Measurements from ENCODE around the gene GDPD5.

Gene GDPD5

DNA sequence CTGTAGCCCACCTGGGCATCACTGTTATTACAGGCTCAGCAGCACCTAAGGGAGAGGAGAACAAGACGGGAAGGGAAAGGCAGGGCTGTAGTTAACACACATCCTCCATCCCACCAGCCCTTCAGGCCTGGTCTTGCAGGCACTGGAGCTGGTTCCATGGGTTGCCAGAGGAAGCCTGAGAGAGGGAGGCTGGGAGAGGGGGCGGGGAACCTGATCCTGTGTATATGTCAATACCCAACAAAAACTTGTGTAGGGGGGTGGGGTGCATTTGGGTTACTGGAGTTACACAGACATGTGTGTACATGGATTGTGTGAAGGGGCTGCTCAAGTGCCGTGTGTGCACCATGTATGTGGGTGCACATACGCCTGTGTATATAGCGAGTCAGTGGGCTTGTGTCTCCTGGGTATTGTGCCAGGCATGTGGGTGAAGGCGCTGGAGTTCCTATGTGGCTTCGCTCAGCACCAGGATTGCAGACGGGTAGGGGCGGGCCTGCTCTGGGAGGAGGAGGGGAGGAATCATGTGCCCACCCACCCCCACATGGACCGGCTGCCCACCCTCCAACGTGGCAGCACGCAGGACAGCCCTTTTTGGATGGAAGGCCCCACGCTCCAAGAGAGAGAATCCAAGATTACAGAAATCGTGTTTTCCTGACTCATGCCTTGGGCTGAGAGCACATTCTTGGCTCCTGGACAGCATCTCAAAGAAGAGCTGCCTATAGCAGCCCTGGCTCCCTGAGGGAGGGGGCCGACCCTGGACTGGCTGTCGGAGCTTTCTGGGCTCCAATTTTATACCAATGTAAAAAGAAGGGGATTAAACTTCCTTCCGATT, 32.1 kb upstream of the GDPD5 start:
- DNase-seq = no peak

DNA sequence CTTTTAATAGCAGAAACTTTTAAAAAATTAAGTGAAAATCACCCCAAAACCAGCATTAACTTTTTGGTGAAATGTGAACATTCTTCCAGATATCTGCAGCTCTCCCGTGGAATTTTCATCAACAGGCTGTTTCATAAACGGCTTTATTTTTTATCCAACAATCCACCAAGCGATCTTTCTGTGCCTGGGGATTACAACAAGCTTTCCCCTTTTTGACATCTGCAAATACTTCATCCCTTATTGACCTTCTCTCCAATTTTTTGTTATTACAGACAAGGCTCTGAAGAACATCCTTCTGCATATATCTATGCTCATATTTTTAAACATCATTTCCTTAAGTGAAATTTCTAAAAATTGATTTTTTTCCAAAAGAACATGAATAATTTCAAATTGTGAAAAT, 30.5 kb upstream of the GDPD5 start:
- no peak for DNase-seq

DNA sequence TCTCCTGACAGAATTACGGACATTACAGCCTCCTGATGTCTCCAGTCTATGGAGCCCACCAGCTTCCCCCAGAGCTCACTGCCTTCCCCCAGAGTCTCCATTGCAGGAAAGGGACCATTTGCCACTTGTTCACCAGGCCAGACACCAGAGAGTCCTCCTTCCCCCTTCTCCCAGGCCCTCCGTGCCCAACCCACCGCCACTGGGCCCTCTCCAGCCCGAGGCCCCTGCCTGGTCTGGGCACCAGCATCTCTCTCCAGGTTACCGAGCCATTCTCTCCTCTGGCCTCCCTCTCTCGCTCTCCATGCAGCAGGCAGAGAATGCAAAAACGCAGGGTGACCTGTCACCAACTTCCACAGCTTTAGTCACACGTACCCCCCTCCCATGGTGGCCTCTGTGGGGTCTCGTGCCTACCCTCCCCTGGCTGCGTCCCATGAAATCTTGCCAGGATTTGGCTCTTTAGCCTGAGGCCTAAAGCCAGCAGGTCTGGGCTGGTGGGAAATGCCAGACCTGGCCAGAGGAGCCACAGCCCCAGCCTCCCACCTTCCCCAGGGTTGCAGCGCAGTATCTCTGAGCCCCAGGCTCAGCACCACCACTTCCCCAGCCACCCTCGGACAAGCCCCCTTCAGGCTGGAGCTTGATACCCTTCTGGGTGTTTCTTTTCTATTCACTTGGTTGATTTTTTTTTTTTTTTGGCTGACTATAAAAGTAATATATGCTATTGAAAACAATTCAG, 29.5 kb upstream of the GDPD5 start:
- no peak for DNase-seq

DNA sequence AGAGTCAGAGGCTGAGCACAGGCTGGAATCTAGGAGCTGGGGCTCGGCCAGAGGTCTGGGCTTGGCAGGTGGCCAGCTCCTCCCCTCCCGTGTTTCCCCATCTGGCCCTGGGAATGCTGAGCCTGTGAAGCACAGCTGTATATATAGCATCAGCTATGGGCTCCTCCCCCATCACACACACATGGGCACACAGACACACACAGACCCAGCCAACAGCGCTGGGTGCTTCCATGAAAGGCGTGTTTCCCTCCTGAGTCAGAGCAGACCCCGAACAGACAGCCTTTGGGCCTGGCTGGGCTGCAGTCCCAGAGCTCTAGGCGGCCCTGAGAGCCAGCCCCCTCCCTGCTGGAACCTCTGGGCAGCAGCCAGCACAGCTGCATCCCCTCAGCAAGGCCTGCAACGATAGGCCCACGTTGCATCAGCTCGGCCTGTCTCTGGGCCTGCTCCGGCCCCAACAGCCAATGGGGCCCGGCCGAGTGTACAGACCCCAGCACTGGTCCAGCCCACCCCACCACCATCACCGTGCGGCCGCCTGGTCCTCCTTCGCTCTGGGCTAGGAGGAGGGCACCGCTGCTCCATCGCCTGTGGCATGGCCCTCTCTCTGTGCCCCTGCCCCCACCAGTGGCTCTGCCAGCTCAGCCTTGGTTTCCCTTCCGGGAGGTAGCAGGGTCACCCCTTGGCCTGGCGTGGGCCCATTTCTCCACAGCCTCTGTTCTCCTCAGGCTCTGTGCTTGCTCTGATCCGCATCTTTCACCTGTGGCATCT, 28.7 kb upstream of the GDPD5 start:
- DNase-seq = no peak

DNA sequence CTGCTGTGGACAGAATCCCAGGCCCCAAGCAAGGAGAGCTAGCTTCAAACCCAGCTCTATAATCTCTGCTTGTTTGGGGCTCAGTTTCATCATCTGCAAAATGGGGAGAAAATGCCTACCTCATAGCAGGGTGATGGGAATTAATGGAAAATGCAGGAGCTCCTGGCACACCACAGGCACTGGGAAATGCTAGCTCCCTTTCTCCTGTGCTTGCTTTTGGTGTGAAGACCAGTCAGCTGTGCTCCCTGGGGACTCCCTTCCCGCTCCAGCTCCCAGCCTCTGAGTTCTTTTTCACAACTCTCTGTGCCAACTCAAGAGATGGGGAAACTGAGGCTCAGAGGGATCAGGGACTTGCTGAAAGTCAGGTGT, 28.1 kb upstream of the GDPD5 start:
- DNase-seq = no peak

DNA sequence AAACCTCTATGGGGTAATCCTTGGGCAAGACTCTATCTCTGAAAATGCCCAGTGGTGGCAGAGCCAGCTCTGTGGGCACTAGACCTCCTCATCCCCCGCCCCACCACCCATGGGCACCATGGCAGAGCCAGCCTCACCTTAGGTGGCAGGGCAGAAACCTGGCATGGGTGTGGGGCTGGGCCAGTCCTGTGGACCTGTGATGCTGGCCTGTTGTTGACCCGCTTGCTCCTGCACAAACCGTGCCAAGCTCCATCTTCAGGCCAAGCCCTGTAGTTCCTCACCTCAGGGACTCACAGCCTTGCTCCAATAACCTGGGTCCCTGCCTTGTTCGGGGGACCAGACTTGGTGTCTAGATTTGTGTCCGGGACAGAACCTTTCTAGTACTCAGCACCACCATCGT, 27.4 kb upstream of the GDPD5 start:
- no peak for DNase-seq

DNA sequence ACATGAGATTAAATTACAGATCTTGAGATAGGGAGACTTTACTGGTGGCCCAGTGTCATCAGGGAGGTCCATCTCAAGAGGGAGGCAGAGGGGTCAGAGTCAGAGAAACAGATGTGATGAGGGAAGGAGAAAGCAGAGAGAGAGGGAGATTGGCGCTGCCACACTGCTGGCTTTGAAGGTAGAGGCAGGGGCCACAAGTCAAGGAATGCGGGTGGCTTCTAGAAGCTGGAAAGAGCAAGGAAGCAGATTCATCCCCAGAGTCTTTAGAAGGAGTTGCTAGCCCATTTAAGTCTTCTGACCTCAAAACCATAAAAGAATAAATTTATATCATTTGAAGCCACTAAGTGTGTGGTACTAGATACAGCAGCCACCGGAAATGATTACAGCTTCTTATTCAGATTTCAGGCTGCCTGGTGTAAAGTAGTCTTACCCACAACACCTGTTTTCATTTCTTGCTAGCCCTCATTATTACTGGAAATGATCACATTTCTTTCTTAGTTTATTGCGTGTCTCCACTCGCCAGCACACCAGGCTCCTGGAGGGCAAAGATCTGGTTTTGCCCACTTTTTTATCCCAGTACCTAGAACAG, 23.7 kb upstream of the GDPD5 start:
- no peak for DNase-seq

DNA sequence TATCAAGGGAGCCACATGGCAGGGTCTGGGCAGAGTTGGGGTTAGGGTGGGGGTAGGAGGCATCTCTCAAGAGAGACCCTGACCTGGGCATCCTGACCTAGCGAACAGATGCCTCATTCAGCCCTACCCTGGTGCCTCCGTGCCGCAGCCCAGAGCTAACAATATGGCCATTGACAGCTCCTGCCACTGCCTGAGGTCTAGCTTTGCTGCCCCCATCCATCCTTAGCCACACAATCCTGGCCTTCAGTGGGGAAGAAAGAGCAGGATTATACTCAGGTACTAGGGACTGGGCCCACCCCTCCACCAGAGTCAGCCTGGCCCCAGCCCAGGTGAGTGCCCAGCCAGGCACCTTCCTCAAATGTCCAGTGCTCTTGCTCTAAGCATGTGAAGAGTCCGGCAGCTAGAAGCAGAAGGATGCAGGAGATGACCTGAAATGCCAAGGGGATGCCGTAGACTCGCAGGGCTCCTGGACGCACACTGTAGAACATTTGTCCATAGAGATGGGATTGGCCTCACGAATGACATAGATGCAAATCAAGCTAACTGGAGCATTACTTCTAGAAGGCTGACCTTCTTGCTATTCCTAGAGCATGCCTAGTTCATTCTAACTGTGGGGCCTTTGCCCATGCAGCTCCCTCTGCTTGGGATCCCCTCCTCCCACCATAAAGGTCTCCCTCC, 23.0 kb upstream of the GDPD5 start:
- DNase-seq = no peak

DNA sequence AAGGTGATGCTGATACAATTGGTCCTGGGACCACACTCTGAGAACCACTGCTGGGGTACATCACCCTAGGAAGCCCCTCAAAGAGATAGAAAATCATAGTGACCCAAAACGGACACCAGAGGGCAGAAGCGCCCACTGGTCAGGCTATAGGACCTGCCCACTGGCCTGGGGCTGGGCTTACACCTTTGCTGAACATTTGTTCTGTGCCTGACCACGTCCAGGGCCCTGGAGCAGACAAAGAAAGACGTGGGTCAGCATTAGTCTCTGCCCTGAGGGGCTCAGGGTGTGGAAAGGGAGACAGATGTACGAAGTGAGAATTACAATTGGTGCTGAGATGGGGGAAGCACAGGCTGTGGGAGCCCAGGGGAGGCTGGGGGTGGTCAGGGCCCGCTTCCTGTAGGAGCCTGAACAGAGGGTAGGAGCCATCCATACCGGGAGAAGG, 21.9 kb upstream of the GDPD5 start:
- DNase-seq = peak; percentile 14 to 35

DNA sequence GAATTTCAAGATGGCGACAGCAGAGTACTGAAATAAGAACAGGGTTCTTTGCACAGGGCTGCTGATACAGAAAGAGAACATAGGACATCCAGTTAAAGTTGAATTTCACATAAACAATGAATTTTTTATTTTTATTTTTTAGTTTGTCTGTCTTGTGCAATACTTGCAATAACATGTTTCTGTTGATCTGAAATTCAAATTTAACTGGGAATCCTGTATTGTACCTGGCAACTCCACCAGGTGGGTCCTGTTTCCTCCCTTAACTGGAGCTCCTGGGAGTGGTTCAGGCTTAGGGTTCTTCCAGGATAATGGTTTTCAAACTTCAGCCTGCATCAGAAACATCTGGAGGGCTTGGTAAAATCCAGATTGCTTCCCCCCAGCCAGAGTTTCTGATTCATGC, 21.4 kb upstream of the GDPD5 start:
- DNase-seq = no peak

DNA sequence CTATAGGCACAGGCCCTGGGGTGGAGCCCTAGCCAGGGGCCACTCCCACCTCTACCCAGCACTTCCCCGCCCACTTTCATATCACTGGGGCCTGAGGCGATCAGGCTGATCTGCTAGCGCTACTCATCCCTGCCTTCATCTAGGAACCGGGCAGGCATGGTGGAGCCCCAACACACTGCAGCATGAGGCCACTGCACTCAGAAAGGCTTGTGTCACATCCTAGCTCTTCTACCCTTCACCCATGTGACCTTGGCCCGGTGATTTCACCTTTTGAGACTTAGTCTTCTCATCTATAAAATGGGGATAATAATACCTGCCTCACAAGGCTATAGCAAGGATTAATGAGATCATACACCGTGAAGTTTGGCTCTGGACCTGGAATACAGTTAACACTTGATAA, 18.1 kb upstream of the GDPD5 start:
- DNase-seq = no peak

DNA sequence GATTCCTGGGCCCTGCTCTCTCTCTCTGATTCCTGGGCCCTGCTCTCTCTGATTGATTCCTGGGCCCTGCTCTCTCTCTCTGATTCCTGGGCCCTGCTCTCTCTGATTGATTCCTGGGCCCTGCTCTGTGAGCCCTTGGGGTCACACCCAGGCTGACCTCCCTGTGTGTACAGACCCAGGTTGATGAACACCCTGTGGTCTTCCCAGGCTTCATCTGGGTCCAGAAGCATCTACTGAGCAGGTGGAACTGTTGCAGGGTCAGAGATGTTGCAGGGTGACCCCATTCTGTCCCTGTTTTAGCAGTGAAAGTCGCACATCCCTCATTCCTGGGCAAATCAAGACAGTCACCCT, 16.3 kb upstream of the GDPD5 start:
- DNase-seq = no peak

DNA sequence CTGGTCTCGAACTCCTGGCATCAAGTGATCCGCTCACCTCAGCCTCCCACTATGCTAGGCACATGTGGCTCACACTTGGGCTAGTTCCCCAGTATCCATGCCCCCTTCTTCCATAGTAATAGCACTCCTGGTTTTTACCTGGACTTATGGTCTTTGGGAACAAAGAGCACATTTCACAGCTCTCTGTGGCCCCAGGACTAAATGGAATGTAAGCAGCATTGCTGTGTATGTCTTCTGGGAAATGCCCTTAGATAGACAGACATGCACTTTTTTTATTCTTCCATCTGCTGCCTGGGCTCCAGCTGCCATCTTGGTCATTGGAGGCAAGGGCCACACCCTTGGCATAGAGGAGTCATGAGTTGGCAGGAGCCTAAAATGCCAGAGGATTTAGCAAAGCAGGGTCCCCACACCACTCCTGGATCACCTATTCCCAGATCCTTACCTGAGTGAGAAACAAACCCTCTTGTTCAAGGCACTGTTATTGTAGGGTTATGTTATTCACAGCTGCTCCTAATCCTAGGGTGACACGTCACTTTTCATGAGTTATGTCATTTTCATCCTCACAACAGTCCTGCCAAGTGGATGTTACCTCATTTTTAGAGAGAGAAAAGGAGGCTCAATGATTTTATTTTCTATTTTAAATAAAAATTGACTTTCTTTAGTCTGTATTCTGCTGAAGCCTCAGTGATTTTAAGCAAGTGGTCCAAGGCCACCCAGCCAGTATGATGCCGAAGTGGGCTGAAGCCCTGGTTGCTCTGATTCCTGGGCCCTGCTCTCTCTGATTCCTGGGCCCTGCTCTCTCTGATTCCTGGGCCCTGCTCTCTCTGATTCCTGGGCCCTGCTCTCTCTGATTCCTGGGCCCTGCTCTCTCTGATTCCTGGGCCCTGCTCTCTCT, 15.7 kb upstream of the GDPD5 start:
- DNase-seq = no peak

DNA sequence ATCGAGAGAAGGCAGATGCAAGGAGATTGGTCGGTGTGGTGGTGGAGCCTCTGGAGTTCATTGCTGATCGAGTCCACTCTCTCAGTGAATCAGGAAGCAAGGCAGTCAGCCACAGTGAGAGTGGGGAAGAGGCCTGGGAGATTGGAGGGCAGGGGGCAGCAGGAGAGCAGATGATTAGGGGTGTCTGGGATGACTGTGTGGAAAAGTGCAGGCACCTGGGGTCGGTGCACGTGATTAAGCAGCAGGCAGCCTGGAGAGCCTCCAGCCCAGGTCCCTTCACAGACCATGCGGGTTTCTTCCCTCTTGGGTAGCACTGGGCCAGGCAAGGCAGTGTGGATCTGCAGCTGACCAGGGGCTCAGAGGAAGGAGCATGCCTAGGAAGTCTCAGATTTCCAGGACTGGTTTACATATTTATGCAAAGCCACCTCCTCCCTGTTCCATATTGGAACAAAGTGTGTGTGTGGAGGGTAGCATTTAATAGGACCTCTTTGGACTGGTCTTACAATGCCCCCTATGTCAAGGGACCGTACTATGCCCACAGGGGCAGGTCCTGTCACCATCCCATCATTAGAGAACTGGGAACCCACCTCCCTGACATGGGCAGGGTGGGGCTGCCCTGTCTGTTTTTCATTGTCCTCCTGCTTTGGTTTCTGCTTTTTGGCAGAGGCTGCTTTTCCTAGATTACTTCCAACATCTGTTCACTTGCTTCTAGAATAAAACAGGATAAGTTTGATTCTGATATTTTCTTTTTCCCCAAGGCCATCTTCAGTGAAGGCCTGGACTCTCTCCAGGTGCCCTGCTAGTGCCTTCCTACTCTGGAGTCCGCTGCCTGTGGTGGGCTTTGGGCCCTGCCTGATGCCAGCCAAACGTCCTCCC, 14.0 kb upstream of the GDPD5 start:
- no peak for DNase-seq

DNA sequence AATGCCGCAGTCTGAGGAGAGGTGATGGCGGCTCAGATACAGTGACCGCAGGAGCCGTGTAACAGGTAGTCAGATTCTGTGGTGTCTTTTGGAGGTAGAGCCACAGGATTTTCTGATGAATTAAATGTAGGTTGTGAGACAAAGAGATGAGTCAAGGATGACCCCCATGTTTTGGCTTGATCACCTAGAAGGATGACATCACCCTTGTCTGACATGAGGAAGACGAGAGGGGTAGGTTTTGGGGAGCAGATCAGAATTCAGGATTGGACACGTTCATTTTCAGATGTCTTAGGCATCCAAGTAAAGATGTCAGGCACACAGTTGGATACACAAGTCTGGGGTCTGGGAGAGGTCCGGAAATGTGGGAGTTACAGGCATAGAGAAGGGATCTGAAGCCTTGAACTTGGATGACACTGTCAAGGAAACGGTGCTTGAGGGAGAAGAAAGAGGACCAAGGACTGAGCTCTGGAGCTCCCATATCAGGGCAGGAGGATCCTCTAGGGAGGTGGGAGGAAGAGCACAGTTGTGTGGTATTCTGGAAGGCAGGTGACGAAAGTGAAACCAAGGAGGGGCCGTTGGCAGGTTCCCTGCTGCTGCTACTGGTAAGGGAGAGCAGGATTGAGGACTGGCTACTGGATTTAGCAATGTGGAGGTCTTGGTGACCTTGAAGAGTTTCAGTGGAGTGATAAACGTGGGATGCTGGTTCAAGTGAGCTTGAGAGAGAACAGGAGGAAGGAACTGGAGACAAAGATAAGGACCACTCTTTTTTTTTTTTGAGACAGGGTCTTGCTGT, 12.6 kb upstream of the GDPD5 start:
- no peak for DNase-seq

DNA sequence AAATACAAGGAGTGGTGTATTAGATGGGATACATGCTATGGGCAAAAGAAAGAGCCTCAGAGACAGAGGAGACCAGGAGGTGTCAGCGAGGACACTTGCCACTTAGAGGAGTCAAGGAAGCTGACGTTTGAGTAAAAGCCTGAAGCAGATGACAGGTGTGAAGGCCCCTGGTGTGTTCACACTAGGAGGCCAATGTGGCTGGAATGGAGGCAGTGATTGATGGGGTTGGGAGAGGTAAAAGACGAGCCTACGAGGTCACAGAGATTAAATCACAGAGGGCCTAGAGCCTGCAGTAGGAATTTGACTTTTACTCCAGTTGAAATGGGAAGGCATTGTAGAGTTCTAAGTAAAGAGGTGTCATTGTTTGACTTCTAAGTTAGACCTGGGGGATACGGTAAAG, 12.0 kb upstream of the GDPD5 start:
- DNase-seq = no peak

DNA sequence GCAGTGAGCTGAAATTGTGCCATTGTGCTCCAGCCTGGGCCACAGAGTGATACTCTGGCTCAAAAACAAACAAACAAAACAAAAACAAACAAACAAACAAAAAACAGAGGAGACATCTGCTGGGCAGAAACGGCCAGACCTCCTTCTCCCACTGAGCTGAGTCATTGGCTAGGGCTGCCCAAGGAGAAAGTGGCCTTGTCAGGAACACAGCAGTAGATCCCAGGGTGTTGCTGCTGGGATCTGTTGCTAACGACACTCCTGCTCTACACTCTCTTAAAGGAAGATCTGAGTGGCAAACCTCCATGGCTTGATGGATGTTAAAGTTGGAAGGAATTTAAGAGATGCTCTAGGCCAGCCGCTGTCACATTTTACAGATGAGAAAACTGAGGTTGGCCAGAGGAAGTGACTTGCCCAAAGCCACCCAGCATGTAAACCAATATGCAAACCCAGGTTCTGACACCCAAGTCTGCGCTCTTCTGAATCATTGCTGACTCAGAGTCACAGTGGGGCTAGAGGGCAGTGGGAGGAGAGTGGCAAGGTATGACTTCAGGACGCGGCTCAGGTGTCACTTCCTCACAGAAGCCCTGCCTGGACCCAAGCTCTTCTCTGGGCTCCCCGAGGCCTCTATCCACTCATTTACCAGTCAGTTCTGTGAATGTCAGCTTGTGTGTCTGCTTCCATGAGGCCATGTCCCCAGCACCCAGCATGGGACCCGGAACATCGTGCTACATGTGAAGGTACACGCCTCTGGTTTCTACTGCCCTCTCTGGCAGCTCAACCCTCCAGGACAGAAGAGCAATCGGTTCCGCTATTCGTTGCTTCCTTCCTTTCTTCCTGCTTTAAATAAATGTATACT, 11.3 kb upstream of the GDPD5 start:
- DNase-seq = peak; percentile 84 to 85

DNA sequence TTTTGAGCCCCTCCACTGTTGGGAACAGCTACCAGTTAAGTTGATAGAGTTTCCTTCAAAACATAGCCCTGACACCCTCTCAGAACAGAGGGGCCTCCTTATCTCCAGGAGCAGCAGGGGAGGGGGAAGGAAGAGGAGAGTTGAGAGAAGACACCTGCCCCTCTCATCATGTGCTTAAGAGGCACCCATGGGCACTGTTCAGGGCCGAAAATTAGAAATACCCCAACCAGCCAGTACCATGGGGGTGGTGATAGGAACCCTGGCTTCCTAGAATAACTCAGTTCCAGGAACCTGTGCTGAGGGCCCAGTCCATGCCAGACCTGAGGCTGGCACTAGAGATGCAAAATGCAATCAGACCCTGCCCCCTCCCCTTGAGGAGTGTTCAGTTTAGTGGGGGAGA, 9.3 kb upstream of the GDPD5 start:
- no peak for DNase-seq

All from Kasumi-1 (cell line).